GM23338 (cell line): ENCODE results near the gene CACNA2D3. TPM values are rescaled to one million over a fixed set of nuclear protein-coding genes. Genes with fewer than 3 reads are reported as not detected.

Source experiments
- ATAC-seq: fragments of 200-7000 bp; cut with Tn5 transposase; 3 replicates; pipeline ENCODE4 v1.9.1; 2020
- DNase-seq: peaks from one replicate; pipeline ENCODE4 v3.0.0-alpha.2; 2015; ENCODE audit warnings: low spot score
- H2AFZ ChIP-seq: fragments of 200-600 bp; sonication (generic); 2 replicates; pipeline ENCODE4 v1.8.0; 2016; ENCODE audit warnings: antibody characterized with exemption, mild to moderate bottlenecking, moderate library complexity
- H3F3A ChIP-seq: fragments of 200-600 bp; sonication (generic); replicated peaks from 2 replicates; pipeline ENCODE4 v1.8.0; 2017; ENCODE audit warnings: antibody characterized with exemption, mixed run types, low read depth
- H3K27ac ChIP-seq: fragments of 200-600 bp; sonication (generic); 2 replicates; pipeline ENCODE4 v1.6.1; 2016; ENCODE audit warnings: low read depth
- H3K27me3 ChIP-seq: fragments of 200-600 bp; sonication (generic); 2 replicates; pipeline ENCODE4 v1.8.0; 2016; ENCODE audit warnings: mild to moderate bottlenecking, mixed run types, moderate library complexity; ENCODE audit not compliant: insufficient read depth
- H3K36me3 ChIP-seq: fragments of 200-600 bp; sonication (generic); 2 replicates; pipeline ENCODE4 v1.8.0; 2016; ENCODE audit warnings: mild to moderate bottlenecking; ENCODE audit not compliant: insufficient read depth
- H3K4me1 ChIP-seq: fragments of 200-600 bp; sonication (generic); 2 replicates; pipeline ENCODE4 v1.8.0; 2016; ENCODE audit warnings: mild to moderate bottlenecking, moderate library complexity; ENCODE audit not compliant: insufficient read depth
- H3K4me2 ChIP-seq: fragments of 200-600 bp; sonication (generic); 2 replicates; pipeline ENCODE4 v1.7.1; 2017; ENCODE audit warnings: mixed run types
- H3K4me3 ChIP-seq: fragments of 200-600 bp; sonication (generic); 2 replicates; pipeline ENCODE4 v1.6.1; 2016; ENCODE audit warnings: mixed run types
- H3K79me2 ChIP-seq: fragments of 200-600 bp; sonication (generic); replicated peaks from 2 replicates; pipeline ENCODE4 v1.8.0; 2017; ENCODE audit warnings: mild to moderate bottlenecking; ENCODE audit not compliant: insufficient read depth
- H3K9me2 ChIP-seq: fragments of 200-600 bp; sonication (generic); 2 replicates; pipeline ENCODE4 v1.8.0; 2017; ENCODE audit not compliant: insufficient read depth
- H4K20me1 ChIP-seq: fragments of 200-600 bp; sonication (generic); replicated peaks from 2 replicates; pipeline ENCODE4 v1.8.0; 2017; ENCODE audit warnings: mild to moderate bottlenecking; ENCODE audit not compliant: insufficient read depth
- H3K27ac Mint-ChIP-seq: 2 replicates; pipeline ENCODE4 v1.8.0; 2020; ENCODE audit warnings: inconsistent platforms, mild to moderate bottlenecking, moderate library complexity, mixed read lengths
- H3K27me3 Mint-ChIP-seq: 3 replicates; pipeline ENCODE4 v1.8.0; 2022; ENCODE audit warnings: low read depth, mild to moderate bottlenecking, moderate library complexity, mixed read lengths, inconsistent platforms; ENCODE audit not compliant: insufficient read depth, poor library complexity
- H3K36me3 Mint-ChIP-seq: 3 replicates; pipeline ENCODE4 v1.8.0; 2021; ENCODE audit warnings: low read depth, mild to moderate bottlenecking, inconsistent platforms, moderate library complexity, mixed read lengths
- H3K4me1 Mint-ChIP-seq: 3 replicates; pipeline ENCODE4 v1.8.0; 2020; ENCODE audit warnings: mild to moderate bottlenecking, inconsistent platforms, mixed read lengths
- H3K4me3 Mint-ChIP-seq: 3 replicates; pipeline ENCODE4 v1.8.0; 2021; ENCODE audit warnings: moderate library complexity, mild to moderate bottlenecking, inconsistent platforms, mixed read lengths
- H3K9me3 Mint-ChIP-seq: 3 replicates; pipeline ENCODE4 v1.8.0; 2020; ENCODE audit warnings: moderate library complexity, mild to moderate bottlenecking, inconsistent platforms, mixed read lengths
- CREB1 ChIP-seq: fragments of 250-450 bp; sonication (Bioruptor Pico); IDR thresholded peaks from 2 replicates; pipeline ENCODE4 v1.5.0; 2020; ENCODE audit warnings: low read depth, mild to moderate bottlenecking, moderate library complexity
- CTCF ChIP-seq, 2 experiments: fragments of 200-600 bp in 1 of 2; sonication (generic) in 1 of 2; conservative IDR thresholded peaks; 2 replicates each; pipeline versions ENCODE4 v1.5.1 to v1.6.1; 2016 to 2017; ENCODE audit warnings: antibody characterized with exemption in 2 of 2, low read depth in 2 of 2, mild to moderate bottlenecking in 2 of 2, moderate library complexity in 1 of 2
- ETS1 ChIP-seq: IDR thresholded peaks from 2 replicates; pipeline ENCODE4 v1.6.1; 2016; ENCODE audit warnings: antibody characterized with exemption
- EZH2 ChIP-seq: fragments of 200-600 bp; sonication (generic); IDR thresholded peaks from one replicate; pipeline ENCODE4 v1.8.0; 2017; ENCODE audit warnings: antibody characterized with exemption, mild to moderate bottlenecking, low read depth; ENCODE audit not compliant: unreplicated experiment
- EZH2phosphoT487 ChIP-seq: fragments of 200-600 bp; sonication (generic); IDR thresholded peaks from one replicate; pipeline ENCODE4 v1.8.1; 2018; ENCODE audit warnings: antibody characterized with exemption; ENCODE audit not compliant: unreplicated experiment
- JUNB ChIP-seq: IDR thresholded peaks from one replicate; pipeline ENCODE4 v1.6.1; 2016; ENCODE audit warnings: antibody characterized with exemption; ENCODE audit not compliant: unreplicated experiment
- NANOG ChIP-seq: IDR thresholded peaks from 2 replicates; pipeline ENCODE4 v1.6.1; 2016; ENCODE audit warnings: antibody characterized with exemption, borderline replicate concordance
- POLR2AphosphoS5 ChIP-seq: IDR thresholded peaks from 2 replicates; pipeline ENCODE4 v1.6.1; 2016; ENCODE audit warnings: antibody characterized with exemption, low read depth
- STAT1 ChIP-seq: IDR thresholded peaks from one replicate; pipeline ENCODE4 v1.6.1; 2016; ENCODE audit warnings: antibody characterized with exemption; ENCODE audit not compliant: unreplicated experiment
- ZNF114 ChIP-seq: fragments of 250-450 bp; sonication (Bioruptor Pico); IDR thresholded peaks from 2 replicates; pipeline ENCODE4 v1.5.0; 2020; ENCODE audit warnings: mild to moderate bottlenecking, moderate library complexity
- ZNF331 ChIP-seq: fragments of 250-450 bp; sonication (Bioruptor Pico); IDR thresholded peaks from 2 replicates; pipeline ENCODE4 v1.5.0; 2020; ENCODE audit warnings: low read depth, mild to moderate bottlenecking, moderate library complexity
- polyA plus RNA-seq: library from polyadenylated mRNA; unstranded; fragments of >200 nt; fragmentation: Nextera tagmentation; extraction: Ambion mirVana; gene quantifications from 2 replicates; pipeline ENCODE4 v1.2.1, GENCODE V29; 2016
- total RNA-seq: library from RNA; depleted of rRNA; stranded (reverse); fragments of >200 nt; shearing (Covaris generic); gene quantifications from 2 replicates; pipeline ENCODE4 v1.2.3, GENCODE V29; 2014
- TF ChIP-seq, protein P1 (sequence below): IDR thresholded peaks from one replicate; pipeline ENCODE4 v1.6.1; 2018; ENCODE audit warnings: antibody characterized with exemption; ENCODE audit not compliant: unreplicated experiment

The CACNA2D3 gene
- total and polyA plus RNA-seq, 2 experiments from 2014 or later: 2.2 to 2.3 TPM

DNA sequence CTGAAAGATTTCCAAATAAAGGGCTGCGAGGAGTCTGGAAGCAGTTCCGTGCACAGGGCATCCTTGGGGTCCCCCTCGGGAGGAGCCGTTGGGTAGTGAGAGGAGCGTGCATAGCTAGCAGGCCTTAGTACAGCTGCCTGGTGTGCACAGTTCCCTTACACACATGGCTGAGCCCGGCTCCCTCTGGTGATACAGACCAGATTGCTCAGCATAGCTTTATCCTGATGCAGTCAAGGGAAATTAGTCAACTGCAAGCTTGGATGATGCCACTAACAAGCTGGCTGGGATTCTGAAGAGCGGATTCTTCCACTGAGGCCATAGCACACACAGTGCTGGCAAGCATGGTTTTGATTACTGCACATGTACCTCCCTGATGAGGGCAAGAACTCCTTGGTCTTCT lies 456.1 kb downstream of the CACNA2D3 start (continued):
- TF ChIP-seq ETS1 (no peak), ZNF114 (no peak), NANOG (no peak), EZH2 (no peak), STAT1 (no peak), POLR2AphosphoS5 (no peak), EZH2phosphoT487 (no peak), CTCF (conservative IDR thresholded peaks at IDR 0.05; ENCODE audit: low read depth in 2 of 2) (no peak), CREB1 (CRISPR knock-in tag) (no peak)
- TF ChIP-seq, protein P1, sequence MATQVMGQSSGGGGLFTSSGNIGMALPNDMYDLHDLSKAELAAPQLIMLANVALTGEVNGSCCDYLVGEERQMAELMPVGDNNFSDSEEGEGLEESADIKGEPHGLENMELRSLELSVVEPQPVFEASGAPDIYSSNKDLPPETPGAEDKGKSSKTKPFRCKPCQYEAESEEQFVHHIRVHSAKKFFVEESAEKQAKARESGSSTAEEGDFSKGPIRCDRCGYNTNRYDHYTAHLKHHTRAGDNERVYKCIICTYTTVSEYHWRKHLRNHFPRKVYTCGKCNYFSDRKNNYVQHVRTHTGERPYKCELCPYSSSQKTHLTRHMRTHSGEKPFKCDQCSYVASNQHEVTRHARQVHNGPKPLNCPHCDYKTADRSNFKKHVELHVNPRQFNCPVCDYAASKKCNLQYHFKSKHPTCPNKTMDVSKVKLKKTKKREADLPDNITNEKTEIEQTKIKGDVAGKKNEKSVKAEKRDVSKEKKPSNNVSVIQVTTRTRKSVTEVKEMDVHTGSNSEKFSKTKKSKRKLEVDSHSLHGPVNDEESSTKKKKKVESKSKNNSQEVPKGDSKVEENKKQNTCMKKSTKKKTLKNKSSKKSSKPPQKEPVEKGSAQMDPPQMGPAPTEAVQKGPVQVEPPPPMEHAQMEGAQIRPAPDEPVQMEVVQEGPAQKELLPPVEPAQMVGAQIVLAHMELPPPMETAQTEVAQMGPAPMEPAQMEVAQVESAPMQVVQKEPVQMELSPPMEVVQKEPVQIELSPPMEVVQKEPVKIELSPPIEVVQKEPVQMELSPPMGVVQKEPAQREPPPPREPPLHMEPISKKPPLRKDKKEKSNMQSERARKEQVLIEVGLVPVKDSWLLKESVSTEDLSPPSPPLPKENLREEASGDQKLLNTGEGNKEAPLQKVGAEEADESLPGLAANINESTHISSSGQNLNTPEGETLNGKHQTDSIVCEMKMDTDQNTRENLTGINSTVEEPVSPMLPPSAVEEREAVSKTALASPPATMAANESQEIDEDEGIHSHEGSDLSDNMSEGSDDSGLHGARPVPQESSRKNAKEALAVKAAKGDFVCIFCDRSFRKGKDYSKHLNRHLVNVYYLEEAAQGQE: no peak

DNA sequence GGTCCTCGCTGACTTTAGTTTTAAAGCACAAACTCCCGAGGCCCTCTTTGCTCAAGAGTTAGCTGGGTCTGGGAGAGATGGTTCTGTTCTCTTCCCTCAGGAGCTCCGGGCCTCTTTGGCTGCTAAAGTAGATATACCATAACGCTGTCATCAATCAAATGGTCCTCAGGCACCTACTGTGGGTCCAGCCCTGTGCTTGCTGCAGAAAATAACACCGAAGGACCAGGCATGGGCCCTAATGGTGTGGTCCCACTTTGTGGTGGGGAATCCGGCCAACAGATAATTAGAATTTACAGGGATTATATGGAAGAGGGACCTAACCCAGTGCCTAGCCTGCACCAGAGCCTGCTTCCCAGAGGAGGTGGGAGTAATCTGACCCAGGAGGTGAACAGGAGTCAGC lies 458.1 kb downstream of the CACNA2D3 start:
- no peak overlapping the region for H3K4me3 ChIP-seq
- Mint-ChIP-seq H3K36me3 (no peaks in the 10 kb centered on the region), H3K9me3 (peaks cover 4% of the 10 kb centered on the region), H3K4me1 (peaks cover 6% of the 10 kb centered on the region), H3K27ac (no peak overlapping the region), H3K27me3 (peaks cover 2% of the 10 kb centered on the region), H3K4me3 (no peak overlapping the region)
- no peaks in the 10 kb centered on the region; the same call in 1 of the 2 replicates for H4K20me1 ChIP-seq
- H3K9me2 ChIP-seq: 0 out of 2 replicates have a peak, but pooled peaks cover 7% of the 10 kb centered on the region
- no peak for TF ChIP-seq ETS1
- TF ChIP-seq EZH2: no peak
- TF ChIP-seq EZH2phosphoT487: no peak
- no peak for TF ChIP-seq ZNF114
- no peak for TF ChIP-seq CREB1 (CRISPR knock-in tag)
- no peak for TF ChIP-seq JUNB
- TF ChIP-seq, protein P1: no peak
- no peak for TF ChIP-seq STAT1
- no peak for TF ChIP-seq NANOG
- TF ChIP-seq ZNF331 (CRISPR knock-in tag): no peak
- no peak overlapping the region for H3K27ac ChIP-seq
- H3K27me3 ChIP-seq: no peaks in the 10 kb centered on the region
- no peaks in the 10 kb centered on the region for H3K79me2 ChIP-seq
- no peak overlapping the region for H2AFZ ChIP-seq
- DNase-seq: no peak
- H3K4me2 ChIP-seq: no peak overlapping the region
- H3F3A ChIP-seq: no peaks in the 10 kb centered on the region
- H3K36me3 ChIP-seq: no peaks in the 10 kb centered on the region
- 0 out of 2 replicates have a peak, but pooled peaks cover 6% of the 10 kb centered on the region for H3K4me1 ChIP-seq
- ATAC-seq: no peak
